ENCODE results near the gene RAB26. TPM values are rescaled to one million over a fixed set of nuclear protein-coding genes. Genes with fewer than 3 reads are reported as not detected.

RAB26 gene
- total RNA-seq, 1 donor from 2014 or later = not detected

DNA sequence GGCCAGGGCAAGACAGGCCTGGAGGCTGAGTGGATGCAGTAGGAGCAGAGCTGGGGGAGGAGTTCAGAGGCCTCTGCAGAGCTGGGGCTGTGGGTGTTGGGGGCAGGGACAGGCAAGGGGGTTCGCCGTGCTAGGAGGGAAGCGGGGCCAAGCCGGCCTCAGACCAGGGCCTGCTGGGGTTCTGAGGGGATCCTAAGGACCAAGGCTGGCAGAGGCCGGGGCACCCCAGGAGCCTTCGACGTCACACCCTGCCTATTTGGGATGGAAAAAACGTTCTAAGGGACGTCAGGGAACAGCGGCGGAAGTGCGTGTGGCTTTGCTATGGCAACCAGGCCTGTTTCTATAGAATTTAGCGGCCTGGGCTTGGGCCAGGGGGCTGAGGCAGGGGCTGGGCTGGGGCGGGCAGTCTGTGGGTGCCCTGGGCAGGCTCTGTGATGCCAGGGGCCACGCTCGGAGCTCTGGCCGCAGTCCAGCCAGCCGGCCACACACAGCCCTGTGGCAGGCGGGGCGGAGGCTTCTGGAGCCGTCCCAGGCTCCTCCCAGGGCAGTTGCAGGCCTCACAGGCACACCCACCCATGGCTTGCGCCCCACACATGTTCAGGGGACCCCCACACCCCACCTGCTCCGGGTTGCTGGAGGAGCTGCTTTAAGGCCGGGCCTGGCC is 10.9 kb downstream of the RAB26 start:
- DNase-seq (ENCODE audit: low spot score) = no peak

DNA sequence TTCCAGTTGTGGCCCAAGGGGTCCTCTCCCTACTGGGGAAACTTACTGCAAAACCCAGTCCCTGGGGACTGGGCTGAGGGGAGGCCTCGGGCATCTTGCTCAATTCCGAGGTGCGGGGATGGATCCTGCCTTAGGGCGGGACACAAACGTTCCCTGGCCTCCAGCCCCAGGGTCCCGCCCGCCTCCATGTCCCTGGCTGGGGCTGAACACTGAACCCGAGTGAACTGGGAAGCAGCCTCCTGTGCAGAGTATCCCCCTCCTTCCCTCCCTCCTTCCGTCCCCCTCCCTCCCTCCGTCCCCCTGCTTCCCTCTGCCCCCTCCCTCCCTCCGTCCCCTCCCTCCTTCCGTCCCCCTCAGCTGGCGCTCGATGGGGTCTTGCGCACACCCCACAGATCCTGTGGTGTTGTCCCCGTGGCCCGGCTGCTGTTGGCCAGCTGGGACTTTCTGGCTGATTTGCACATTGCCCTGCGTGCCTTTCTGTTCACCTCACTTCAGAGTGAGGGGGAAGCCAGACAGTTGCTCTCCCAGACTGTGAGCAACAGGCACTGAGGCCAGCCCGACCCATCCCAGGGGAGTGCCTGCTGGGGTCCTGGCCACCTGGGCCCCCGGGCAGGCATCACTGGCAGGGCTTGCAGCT is 12.6 kb downstream of the RAB26 start:
- no peak for DNase-seq (ENCODE audit: low spot score)

DNA sequence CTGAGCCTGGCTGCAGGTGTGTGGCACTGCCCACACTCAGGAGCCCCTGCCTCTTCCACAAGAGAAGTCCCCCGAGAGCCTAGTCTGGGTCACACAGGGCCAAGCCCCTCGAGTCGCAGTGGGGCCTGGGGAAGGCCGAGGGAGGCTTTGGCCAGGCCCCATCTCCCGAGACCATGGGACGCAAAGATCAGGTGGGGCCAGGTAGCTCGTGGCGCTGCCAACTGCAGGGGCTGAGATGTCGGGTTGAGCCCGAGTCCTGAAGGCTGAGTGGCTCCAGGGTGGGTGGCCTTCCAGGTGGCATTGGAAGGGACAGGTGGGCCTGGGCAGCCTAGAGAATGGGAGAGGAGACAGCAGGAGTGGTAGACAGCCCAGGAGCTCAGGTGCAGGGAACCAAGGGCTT is 13.5 kb downstream of the RAB26 start:
- DNase-seq (ENCODE audit: low spot score) = no peak

DNA sequence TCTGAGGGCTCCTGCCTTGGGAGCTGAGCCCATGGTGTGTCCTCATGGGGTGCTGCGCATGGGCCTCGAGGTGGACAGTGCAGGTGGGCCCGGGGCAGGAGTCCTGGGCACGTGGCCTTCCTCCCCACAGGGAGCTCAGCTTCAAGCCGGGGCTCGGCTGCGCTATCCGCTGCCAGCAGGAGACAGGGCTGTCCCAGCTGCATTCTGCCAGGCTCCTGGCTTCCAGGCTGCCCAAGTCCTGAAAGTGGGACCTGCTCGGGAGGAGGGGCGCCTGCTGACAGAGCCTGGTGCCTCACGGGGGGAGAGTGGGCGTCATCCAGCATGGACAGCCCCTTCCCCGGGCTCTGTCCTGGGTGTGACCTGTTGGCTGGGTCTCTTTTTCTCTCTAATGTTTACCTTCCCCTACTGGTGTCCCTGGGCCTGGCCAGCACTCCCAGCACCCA is 14.3 kb downstream of the RAB26 start:
- no peak for DNase-seq (ENCODE audit: low spot score)

DNA sequence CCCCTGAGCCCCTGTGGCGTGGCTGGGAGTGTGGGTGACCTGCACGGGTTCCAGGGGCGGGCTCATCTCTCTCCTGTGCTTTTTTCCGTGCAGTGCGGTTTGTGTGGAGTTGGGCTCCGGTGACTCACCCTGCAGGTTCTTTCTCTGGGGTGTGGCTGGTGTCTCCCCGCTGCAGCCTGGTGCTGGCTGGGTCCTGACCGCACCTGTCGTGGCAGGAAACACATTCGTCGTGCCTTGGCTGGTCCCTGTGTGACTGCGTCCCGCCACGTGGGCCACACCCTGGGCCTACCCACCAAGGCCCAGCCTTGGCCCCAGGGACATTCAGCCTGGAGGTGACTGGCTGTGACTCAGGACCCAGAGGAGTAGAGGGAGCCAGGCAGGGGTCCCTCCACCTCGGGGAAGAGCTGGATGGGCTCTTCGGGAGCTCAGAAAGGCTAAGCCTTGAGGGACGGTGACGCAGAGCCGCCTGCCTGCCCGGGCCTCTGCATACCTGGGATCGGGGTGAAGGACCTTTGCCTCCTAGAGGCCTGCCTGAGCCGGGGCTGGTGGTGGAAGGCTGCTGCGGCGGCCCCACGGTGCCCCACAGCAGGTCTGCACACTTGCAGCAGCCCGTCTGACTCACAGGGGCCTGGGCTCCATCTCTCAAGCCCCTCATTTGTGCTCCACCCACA is 14.9 kb downstream of the RAB26 start:
- no peak for DNase-seq (ENCODE audit: low spot score)

DNA sequence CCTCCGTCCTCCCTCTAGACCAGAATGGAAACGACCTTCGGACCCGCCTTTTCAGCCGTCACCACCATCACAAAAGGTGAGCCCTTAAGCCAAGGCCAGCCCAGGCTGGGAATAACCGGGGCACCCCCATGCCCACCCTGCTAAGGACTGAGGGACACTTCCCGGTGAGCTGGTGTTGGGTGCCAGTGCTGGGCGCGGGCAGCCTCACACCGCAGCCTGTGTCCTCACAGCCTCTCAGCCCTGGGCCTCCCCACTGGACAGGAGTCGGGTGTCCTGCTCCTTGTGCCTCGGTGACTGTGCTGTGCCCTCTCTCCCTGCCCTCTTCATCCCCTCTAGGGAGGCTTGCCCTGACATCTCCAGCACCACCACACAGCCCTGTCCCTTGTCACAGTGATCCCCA is 17.4 kb downstream of the RAB26 start:
- no peak for DNase-seq (ENCODE audit: low spot score)

DNA sequence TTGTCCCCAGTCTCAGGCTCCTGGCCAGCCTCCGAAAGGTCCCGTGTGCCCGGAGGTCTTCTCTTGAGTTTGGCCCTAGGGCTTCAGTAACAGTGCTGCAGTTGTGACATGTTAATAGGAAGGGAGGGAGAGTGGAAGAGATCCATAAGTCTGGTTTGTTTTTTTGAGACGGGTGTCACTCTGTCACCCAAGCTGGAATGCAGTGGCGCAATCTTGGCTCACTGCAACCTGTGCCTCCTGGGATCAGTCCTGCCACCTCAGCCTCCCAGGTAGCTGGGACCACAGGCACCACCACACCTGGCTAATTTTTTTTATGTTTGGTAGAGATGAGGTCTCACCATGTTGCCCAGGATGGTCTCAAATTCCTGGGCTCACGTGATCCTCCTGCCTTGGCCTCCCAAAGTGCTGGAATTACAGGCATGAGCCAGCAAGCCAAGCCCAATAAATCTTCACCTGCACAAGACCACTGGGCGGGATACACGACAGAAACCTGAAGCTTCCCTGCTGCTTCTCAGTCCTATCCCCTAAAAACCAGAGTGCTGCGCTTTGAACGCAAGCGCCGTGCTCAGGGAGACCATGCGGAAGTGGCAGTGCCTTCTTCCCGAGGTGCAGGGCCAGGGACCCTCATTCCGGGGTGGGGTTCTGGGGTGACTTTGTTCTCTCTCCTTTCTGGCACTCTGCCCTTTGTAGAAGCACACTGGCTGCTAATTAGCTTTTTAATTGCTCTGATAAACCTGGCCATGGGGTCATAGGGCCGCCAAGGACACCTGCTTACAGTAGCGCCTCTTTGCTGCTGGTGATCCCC is 18.0 kb downstream of the RAB26 start:
- no peak for DNase-seq (ENCODE audit: low spot score)

DNA sequence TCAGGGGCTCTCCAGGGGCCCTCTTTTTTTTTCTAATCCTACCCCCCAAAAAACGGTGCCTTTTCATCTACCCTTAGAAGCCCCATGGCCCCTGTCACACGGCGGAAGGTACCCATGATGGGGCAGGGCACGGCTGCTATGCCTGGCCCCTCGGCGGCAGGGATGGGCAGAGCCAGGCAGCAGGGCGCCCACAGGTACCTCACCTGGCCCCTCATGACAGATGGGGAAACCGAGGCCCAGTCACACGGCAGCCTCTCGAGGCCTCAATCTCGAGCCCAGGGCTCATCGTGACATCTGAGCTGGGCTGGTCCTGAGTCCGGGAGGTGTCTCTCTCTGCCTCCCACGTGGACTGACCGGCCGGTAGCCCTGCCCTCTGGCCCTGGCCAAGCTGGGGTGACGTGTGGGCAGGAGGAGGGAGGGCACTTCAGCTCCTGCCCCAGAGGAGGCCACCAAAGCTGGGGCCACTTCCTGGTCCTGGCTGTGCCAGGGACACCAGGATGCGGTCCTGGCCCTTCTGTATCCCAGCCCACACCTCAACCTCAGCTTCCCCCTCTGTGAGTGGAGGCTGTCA is 18.7 kb downstream of the RAB26 start:
- no peak for DNase-seq (ENCODE audit: low spot score)

DNA sequence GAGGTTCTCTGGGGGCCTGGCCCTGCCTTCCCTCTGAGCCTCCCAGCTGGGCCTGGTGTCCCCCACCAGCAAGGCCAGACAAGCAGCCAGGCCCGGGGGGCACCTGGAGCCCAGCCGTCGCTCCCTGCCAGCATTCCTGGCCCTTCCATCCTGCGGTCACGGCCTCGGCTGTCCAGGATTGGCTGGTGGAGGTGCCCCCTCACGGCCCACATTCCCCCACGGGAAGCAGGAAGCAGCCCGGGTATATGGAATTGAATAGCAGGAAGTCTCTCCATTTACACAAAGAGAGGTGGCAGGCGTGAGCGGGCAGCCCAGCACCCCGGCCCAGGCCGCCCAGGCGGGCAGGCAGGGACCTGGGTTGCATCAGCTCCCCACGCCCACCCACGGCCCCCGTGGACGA is 21.7 kb downstream of the RAB26 start:
- DNase-seq (ENCODE audit: low spot score) = no peak

DNA sequence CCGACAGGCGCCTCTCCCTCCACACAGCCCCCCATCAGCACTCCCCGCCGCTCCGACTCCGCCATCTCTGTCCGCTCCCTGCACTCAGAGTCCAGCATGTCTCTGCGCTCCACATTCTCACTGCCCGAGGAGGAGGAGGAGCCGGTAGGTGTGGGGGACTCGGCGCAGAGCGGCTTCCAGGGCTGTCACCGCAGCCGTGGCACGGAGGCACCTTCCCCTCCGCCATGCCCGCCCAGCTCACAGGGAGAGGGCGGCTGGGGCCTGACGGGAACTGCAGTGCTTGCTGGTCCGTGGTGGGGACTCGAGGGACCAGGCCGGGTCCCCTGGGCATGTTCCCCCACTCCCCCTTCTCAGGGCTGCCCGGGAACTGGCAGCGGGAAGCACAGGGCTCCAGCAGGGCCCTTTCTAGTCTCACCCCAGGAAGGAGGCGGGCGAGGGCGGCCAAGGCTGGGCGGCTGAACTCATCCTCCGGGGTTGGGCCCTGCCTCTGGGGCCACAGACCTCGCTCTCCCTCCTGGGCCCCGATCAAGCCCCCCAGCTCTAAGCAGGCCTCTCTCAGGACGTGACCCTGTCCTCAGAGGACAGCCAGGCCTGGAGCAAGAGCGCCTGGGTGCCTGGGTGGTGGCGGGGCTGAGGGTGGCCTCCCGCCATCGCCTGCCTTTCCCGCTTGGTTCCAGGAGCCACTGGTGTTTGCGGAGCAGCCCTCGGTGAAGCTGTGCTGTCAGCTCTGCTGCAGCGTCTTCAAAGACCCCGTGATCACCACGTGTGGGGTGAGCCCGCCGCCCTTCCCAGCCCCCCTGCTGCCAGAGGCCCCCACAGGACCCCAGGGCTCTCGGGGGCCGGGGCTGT is 22.4 kb downstream of the RAB26 start:
- no peak for DNase-seq (ENCODE audit: low spot score)

DNA sequence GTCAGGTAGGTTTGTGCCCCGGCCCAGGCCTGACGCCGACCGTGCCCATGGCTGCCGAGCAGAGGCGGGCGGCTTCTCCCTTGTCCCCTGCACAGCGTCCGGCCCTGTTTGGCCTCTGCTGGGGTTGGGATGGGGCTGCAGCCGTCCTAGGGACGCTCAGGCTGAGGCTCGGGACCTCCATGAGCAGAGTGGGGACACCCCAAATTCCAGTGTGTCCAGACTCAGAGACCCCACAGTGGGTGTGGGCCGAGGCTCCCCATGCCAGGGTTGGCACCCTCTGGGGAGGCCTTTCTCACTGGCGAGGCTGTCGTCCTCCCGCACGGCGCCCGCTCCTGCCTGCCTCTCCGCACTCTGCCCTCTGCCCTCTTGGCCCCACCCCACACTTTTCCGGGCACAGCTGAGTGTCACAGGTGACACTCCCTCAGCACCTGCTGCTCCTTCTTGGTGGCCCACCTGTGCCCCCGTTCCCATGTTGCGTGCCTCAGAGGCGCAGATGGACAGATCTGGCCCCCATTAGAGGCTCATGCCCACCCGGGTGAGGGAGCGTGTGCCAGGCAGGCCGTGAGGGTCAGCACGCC is 23.3 kb downstream of the RAB26 start:
- DNase-seq (ENCODE audit: low spot score) = no peak

DNA sequence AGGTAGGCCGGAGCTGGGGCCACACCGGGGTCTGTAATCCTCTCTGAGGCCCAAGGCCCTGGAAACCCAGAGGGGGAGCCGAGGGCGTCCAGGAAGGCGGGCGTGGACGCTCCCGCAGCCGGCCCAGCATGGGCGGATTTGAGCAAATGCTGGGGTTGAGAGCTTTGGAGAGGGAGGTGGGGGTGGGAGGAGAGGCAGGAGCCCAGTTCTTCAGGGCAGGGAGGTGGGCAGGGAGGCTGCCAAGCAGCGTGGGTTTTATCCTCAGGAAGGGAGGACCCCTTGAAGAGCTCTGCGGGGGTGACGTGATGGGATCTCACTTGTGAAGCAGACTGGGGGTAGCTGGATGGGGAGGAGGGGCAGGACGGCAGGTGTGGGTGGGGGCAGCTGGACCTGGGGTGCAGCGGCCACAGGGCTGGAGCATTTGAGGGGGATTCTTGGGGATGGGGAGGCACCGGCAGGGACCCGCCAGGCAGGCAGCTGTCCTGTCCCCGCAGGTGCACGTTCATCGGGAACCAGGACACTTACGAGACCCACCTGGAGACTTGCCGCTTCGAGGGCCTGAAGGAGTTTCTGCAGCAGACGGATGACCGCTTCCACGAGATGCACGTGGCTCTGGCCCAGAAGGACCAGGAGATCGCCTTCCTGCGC is 24.4 kb downstream of the RAB26 start:
- no peak for DNase-seq (ENCODE audit: low spot score)

DNA sequence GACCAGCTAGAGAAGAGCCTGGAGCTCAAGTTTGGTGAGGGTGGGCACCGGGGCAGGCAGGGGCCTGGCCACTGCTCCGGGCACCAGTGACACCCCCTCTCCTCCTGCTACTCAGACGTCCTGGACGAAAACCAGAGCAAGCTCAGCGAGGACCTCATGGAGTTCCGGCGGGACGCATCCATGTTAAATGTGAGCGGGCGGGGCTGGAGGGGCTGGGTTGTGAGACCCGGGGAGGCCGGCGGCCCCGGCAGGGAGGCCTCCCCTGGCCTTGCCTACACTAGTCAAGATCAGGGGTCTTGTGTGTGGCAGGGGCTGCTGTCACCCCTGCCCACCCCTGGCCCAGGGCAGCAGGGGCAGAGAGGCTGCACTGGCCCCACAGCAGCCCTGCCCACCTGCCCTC is 24.9 kb downstream of the RAB26 start:
- DNase-seq (ENCODE audit: low spot score) = no peak

DNA sequence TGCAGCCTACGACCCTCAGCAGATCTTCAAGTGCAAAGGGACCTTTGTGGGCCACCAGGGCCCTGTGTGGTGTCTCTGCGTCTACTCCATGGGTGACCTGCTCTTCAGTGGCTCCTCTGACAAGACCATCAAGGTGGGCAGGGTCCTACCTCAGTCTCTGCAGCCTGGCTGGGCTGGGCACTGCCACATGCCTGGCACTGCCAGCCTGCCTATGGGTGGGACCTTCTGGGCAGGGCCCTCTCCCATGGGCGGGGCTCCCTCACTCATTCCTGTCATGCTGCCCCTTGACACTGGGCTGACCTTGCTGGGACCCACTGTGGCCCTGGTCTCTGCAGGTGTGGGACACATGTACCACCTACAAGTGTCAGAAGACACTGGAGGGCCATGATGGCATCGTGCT is 25.5 kb downstream of the RAB26 start:
- DNase-seq (ENCODE audit: low spot score) = no peak

DNA sequence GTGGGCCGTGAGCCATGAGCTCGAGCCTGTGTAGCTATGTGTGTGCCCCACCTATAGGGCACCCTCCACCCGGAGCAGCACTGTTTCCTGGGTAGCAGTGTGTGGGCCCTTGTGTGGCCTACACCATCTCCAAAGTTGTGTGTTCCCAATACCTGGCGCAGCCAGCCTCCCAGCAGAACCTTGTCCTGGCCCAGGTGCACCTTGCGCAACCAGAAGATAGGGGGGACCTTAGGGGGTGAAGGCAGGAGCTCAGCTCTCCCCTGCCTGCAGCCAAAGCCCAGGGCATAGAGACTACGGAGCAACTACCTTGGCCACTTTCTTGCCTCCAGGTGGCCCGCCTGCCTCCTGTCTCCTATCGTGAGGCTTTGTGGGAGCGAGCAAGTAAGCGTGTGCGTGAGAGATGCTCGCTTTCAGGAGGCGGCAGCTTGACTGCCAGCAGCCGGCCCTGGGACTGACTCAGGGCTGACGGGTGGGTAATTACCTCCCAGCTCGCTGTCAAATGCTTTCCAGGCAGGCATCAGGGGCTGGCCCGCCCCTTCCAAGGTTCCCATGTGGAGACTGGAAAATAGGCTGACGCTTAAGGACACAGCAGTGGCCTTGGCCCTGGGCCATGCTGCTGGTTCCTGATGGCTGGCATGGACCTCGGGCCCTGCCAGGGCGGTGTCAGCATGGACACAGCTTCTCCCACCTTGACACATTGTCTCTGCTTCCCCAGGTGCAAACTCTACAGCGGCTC is 26.1 kb downstream of the RAB26 start:
- no peak for DNase-seq (ENCODE audit: low spot score)

DNA sequence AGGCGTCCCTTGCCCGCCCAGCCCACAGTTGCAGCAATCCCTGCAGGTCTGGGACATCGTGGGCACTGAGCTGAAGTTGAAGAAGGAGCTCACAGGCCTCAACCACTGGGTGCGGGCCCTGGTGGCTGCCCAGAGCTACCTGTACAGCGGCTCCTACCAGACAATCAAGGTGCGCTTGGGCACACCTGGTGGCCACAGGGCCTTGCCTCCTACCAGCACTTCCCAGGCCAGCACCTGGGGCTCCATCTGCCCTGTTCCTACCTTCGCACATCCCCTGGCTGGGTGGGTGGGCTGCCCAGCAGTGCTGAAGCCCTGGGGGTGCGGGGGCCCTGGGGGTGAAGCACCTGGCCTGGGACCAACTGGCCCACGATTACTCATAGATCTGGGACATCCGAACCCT is 27.0 kb downstream of the RAB26 start:
- DNase-seq (ENCODE audit: low spot score) = no peak

DNA sequence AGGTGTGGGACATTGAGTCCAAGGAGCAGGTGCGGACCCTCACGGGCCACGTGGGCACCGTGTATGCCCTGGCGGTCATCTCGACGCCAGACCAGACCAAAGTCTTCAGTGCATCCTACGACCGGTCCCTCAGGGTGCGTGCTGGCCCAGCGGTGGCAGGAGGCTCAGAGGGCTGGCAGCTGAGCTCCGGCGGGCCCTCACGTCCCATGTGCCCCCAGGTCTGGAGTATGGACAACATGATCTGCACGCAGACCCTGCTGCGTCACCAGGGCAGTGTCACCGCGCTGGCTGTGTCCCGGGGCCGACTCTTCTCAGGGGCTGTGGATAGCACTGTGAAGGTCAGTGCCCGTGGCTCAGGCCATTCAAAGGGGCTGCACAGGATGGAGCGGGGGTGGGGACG is 27.6 kb downstream of the RAB26 start:
- no peak for DNase-seq (ENCODE audit: low spot score)

DNA sequence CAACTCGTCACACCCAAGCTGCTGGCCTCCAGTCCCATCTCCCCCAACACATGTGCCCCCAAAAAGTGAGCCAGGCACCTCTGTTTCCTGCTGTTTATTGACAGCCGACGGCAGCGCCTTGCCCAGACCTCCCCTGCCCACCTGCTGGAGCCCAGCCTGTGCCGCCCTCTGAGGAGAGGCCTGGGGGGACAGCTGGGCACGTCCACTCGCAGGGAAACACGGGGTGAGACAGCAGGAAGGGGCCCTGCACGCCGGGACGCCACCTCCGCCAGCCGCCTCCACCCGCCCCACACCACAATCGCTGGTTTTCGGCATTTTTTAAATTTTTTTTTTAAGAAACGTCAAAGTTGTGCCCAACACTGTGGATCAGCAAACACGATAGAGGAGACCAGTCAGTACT is 28.7 kb downstream of the RAB26 start:
- no peak for DNase-seq (ENCODE audit: low spot score)

DNA sequence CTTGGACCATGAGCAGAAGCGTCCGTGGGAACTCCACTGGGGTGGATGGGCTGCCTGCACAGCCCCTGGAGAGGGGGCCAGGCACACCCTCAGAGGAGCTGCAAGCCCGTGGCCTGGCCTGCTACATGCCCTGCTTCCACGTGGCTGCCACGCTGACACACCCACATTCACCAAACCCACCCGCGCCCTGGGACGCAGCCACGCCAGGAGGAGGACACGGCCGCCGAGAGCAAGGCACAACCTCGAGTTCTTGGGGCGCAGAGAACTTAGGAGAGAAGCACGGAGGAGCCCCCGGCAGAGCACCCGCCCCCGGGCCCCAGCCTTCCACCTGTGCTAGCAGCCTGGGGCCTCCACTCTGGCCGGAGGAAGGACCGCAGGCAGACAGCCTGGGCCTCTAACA is 29.1 kb downstream of the RAB26 start:
- DNase-seq (ENCODE audit: low spot score) = no peak
